HG03565 (cell line): ENCODE results near the gene USP17L13.
"Not testable (repeated sequence)": the region's sequence is repeated elsewhere in the genome, so short reads cannot be mapped to it uniquely, and the experiment has no call there.

Experiments
- ATAC-seq: cut with Tn5 transposase; IDR thresholded peaks from one replicate; pipeline ENCODE4 v1.9.1; 2021; ENCODE audit warnings: mild to moderate bottlenecking, moderate library complexity; ENCODE audit not compliant: unreplicated experiment

The USP17L13 gene, protein sequence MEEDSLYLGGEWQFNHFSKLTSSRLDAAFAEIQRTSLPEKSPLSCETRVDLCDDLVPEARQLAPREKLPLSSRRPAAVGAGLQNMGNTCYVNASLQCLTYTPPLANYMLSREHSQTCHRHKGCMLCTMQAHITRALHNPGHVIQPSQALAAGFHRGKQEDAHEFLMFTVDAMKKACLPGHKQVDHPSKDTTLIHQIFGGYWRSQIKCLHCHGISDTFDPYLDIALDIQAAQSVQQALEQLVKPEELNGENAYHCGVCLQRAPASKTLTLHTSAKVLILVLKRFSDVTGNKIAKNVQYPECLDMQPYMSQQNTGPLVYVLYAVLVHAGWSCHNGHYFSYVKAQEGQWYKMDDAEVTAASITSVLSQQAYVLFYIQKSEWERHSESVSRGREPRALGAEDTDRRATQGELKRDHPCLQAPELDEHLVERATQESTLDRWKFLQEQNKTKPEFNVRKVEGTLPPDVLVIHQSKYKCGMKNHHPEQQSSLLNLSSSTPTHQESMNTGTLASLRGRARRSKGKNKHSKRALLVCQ

DNA sequence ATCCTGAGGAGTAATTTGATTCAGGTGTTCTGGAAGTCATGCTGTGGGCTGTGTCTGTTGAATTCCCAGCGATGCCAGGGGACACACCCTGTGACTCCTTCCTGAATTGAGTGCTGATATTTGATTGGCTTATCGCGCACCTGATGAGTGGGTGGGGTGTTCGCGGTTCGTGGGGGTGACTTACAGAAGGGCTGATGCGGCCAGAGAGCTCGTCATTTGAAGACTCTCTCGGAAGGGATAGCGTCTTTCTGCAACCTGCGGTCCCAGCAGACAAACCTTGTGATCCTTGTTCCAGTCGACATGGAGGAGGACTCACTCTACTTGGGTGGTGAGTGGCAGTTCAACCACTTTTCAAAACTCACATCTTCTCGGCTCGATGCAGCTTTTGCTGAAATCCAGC, at the start of gene USP17L13:
Gene USP17L13, plus strand, starts transcription at position 301 of the 400 bp plus-strand sequence. Its CDS starts 0 bp downstream, at position 301.
- not testable (repeated sequence) for ATAC-seq

DNA sequence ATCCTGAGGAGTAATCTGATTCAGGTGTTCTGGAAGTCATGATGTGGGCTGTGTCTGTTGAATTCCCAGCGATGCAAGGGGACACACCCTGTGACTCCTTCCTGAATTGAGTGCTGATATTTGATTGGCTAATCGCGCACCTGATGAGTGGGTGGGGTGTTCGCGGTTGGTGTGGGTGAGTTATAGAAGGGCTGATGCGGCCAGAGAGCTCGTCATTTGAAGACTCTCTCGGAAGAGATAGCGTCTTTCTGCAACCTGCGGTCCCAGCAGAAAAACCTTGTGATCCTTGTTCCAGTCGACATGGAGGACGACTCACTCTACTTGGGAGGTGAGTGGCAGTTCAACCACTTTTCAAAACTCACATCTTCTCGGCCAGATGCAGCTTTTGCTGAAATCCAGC, 14.3 kb upstream of the USP17L13 start, which contains the start of gene USP17L10:
Gene USP17L10, plus strand, starts transcription at position 301 of the 400 bp plus-strand sequence. Its CDS starts 0 bp downstream, at position 301.
- not testable (repeated sequence) for ATAC-seq

DNA sequence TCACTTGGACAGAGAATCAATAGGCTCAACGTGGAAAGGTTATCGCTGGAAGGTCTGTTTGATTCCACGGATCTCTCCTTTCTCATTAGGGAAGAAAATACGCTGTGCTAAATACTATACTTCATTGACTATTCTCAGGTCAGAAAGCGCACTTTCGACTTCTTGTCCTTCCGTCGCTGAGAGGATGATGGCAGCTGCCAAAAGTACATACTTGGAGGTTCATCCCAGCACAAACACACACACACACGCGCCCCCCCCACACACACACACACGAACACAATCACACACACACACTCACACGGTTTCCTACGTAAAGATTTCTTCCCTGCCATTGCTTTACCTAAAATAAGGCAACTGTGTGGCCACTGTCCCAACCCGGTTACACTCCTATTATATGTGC, 10.0 kb upstream of the USP17L13 start:
- not testable (repeated sequence) for ATAC-seq

DNA sequence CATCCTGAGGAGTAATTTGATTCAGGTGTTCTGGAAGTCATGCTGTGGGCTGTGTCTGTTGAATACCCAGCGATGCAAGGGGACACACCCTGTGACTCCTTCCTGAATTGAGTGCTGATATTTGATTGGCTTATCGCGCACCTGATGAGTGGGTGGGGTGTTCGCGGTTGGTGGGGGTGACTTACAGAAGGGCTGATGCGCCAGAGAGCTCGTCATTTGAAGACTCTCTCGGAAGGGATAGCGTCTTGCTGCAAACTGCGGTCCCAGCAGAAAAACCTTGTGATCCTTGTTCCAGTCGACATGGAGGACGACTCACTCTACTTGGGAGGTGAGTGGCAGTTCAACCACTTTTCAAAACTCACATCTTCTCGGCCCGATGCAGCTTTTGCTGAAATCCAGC, 9.6 kb upstream of the USP17L13 start, which contains the start of gene USP17L11:
Gene USP17L11, plus strand, starts transcription at position 301 of the 400 bp plus-strand sequence. Its CDS starts 0 bp downstream, at position 301.
- not testable (repeated sequence) for ATAC-seq

DNA sequence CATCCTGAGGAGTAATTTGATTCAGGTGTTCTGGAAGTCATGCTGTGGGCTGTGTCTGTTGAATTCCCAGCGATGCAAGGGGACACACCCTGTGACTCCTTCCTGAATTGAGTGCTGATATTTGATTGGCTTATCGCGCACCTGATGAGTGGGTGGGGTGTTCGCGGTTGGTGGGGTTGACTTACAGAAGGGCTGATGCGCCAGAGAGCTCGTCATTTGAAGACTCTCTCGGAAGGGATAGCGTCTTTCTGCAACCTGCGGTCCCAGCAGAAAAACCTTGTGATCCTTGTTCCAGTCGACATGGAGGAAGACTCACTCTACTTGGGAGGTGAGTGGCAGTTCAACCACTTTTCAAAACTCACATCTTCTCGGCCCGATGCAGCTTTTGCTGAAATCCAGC, 4.8 kb upstream of the USP17L13 start, which contains the start of gene USP17L12:
Gene USP17L12, plus strand, starts transcription at position 301 of the 400 bp plus-strand sequence. Its CDS starts 0 bp downstream, at position 301.
- ATAC-seq = not testable (repeated sequence)

DNA sequence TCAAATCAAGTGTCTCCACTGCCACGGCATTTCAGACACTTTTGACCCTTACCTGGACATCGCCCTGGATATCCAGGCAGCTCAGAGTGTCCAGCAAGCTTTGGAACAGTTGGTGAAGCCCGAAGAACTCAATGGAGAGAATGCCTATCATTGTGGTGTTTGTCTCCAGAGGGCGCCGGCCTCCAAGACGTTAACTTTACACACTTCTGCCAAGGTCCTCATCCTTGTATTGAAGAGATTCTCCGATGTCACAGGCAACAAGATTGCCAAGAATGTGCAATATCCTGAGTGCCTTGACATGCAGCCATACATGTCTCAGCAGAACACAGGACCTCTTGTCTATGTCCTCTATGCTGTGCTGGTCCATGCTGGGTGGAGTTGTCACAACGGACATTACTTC, 5.6 kb downstream of the USP17L13 start:
- ATAC-seq = not testable (repeated sequence)

DNA sequence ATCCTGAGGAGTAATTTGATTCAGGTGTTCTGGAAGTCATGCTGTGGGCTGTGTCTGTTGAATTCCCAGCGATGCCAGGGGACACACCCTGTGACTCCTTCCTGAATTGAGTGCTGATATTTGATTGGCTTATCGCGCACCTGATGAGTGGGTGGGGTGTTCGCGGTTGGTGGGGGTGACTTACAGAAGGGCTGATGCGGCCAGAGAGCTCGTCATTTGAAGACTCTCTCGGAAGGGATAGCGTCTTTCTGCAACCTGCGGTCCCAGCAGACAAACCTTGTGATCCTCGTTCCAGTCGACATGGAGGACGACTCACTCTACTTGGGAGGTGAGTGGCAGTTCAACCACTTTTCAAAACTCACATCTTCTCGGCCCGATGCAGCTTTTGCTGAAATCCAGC, 9.4 kb downstream of the USP17L13 start, which contains the start of gene USP17L15:
Gene USP17L15, plus strand, starts transcription at position 301 of the 400 bp plus-strand sequence. Its CDS starts 0 bp downstream, at position 301.
- not testable (repeated sequence) for ATAC-seq

DNA sequence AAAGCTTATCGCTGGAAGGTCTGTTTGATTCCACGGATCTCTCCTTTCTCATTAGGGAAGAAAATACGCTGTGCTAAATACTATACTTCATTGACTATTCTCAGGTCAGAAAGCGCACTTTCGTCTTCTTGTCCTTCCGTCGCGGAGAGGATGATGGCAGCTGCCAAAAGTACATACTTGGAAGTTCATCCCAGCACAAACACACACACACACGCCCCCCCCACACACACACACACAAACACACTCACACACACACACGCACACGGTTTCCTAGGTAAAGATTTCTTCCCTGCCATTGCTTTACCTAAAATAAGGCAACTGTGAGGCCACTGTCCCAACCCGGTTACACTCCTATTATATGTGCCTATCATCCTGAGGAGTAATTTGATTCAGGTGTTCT, 13.8 kb downstream of the USP17L13 start:
- ATAC-seq = not testable (repeated sequence)

DNA sequence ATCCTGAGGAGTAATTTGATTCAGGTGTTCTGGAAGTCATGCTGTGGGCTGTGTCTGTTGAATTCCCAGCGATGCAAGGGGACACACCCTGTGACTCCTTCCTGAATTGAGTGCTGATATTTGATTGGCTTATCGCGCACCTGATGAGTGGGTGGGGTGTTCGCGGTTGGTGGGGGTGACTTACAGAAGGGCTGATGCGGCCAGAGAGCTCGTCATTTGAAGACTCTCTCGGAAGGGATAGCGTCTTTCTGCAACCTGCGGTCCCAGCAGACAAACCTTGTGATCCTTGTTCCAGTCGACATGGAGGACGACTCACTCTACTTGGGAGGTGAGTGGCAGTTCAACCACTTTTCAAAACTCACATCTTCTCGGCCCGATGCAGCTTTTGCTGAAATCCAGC, 18.9 kb downstream of the USP17L13 start, which contains the start of gene USP17L17:
Gene USP17L17, plus strand, starts transcription at position 301 of the 400 bp plus-strand sequence. Its CDS starts 0 bp downstream, at position 301.
- not testable (repeated sequence) for ATAC-seq

DNA sequence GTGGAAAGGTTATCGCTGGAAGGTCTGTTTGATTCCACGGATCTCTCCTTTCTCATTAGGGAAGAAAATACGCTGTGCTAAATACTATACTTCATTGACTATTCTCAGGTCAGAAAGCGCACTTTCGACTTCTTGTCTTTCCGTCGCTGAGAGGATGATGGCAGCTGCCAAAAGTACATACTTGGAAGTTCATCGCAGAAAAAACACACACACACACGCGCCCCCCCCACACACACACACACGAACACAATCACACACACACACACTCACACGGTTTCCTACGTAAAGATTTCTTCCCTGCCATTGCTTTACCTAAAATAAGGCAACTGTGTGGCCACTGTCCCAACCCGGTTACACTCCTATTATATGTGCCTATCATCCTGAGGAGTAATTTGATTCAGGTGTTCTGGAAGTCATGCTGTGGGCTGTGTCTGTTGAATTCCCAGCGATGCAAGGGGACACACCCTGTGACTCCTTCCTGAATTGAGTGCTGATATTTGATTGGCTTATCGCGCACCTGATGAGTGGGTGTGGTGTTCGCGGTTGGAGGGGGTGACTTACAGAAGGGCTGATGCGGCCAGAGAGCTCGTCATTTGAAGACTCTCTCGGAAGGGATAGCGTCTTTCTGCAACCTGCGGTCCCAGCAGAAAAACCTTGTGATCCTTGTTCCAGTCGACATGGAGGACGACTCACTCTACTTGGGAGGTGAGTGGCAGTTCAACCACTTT, 23.4 kb downstream of the USP17L13 start, which contains the start of gene USP17L18:
Gene USP17L18, plus strand, starts transcription at position 678 of the 728 bp plus-strand sequence. Its CDS starts 0 bp downstream, at position 678.
- not testable (repeated sequence) for ATAC-seq

DNA sequence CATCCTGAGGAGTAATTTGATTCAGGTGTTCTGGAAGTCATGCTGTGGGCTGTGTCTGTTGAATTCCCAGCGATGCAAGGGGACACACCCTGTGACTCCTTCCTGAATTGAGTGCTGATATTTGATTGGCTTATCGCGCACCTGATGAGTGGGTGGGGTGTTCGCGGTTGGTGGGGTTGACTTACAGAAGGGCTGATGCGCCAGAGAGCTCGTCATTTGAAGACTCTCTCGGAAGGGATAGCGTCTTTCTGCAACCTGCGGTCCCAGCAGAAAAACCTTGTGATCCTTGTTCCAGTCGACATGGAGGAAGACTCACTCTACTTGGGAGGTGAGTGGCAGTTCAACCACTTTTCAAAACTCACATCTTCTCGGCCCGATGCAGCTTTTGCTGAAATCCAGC, 28.4 kb downstream of the USP17L13 start, which contains the start of gene USP17L19:
Gene USP17L19, plus strand, starts transcription at position 301 of the 400 bp plus-strand sequence. Its CDS starts 0 bp downstream, at position 301.
- not testable (repeated sequence) for ATAC-seq

DNA sequence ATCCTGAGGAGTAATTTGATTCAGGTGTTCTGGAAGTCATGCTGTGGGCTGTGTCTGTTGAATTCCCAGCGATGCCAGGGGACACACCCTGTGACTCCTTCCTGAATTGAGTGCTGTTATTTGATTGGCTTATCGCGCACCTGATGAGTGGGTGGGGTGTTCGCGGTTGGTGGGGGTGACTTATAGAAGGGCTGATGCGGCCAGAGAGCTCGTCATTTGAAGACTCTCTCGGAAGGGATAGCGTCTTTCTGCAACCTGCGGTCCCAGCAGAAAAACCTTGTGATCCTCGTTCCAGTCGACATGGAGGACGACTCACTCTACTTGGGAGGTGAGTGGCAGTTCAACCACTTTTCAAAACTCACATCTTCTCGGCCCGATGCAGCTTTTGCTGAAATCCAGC, 33.1 kb downstream of the USP17L13 start, which contains the start of gene USP17L20:
Gene USP17L20, plus strand, starts transcription at position 301 of the 400 bp plus-strand sequence. Its CDS starts 0 bp downstream, at position 301.
- ATAC-seq = not testable (repeated sequence)

DNA sequence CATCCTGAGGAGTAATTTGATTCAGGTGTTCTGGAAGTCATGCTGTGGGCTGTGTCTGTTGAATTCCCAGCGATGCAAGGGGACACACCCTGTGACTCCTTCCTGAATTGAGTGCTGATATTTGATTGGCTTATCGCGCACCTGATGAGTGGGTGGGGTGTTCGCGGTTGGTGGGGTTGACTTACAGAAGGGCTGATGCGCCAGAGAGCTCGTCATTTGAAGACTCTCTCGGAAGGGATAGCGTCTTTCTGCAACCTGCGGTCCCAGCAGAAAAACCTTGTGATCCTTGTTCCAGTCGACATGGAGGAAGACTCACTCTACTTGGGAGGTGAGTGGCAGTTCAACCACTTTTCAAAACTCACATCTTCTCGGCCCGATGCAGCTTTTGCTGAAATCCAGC, 37.9 kb downstream of the USP17L13 start, which contains the start of gene USP17L21:
Gene USP17L21, plus strand, starts transcription at position 301 of the 400 bp plus-strand sequence. Its CDS starts 0 bp downstream, at position 301.
- not testable (repeated sequence) for ATAC-seq

DNA sequence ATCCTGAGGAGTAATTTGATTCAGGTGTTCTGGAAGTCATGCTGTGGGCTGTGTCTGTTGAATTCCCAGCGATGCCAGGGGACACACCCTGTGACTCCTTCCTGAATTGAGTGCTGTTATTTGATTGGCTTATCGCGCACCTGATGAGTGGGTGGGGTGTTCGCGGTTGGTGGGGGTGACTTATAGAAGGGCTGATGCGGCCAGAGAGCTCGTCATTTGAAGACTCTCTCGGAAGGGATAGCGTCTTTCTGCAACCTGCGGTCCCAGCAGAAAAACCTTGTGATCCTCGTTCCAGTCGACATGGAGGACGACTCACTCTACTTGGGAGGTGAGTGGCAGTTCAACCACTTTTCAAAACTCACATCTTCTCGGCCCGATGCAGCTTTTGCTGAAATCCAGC, 42.6 kb downstream of the USP17L13 start, which contains the start of gene USP17L22:
Gene USP17L22, plus strand, starts transcription at position 301 of the 400 bp plus-strand sequence. Its CDS starts 0 bp downstream, at position 301.
- not testable (repeated sequence) for ATAC-seq

DNA sequence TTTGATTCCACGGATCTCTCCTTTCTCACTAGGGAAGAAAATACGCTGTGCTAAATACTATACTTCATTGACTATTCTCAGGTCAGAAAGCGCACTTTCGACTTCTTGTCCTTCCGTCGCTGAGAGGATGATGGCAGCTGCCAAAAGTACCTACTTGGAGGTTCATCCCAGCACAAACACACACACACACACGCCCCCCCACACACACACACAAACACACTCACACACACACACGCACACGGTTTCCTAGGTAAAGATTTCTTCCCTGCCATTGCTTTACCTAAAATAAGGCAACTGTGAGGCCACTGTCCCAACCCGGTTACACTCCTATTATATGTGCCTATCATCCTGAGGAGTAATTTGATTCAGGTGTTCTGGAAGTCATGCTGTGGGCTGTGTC, 47.0 kb downstream of the USP17L13 start:
- not testable (repeated sequence) for ATAC-seq
